ENCODE measurements around the gene MIPOL1.

MIPOL1 gene

GRCh38 chr14:37592482-37593408, 395.0 kb downstream of the MIPOL1 start:
- Histone ChIP-seq H3K9ac (ENCODE audit: low read length) (no peak overlapping the region), H3K4me3 (ENCODE audit: low read length) (peak overlapping the region; percentile 35)

GRCh38 chr14:37593511-37594237, 395.9 kb downstream of the MIPOL1 start:
- Histone ChIP-seq H3K4me3 (ENCODE audit: low read length) (peak overlapping the region; percentile 58), H3K36me3 (ENCODE audit: control insufficient read depth, insufficient read depth, low read length) (no peaks in the 10 kb centered on the region), H3K4me1 (ENCODE audit: control insufficient read depth, insufficient read depth, low read length) (peaks cover 3% of the 10 kb centered on the region), H3K27me3 (ENCODE audit: control insufficient read depth, insufficient read depth, low read length) (peaks cover 38% of the 10 kb centered on the region), H3K9ac (ENCODE audit: low read length) (no peak overlapping the region), H3K27ac (ENCODE audit: low read depth, low read length) (no peak overlapping the region)

More at GRCh38 chr14:37592482-37593408, 395.0 kb downstream of the MIPOL1 start:
- Histone ChIP-seq H3K36me3 (ENCODE audit: control insufficient read depth, insufficient read depth, low read length) (no peaks in the 10 kb centered on the region), H3K27me3 (ENCODE audit: control insufficient read depth, insufficient read depth, low read length) (peaks cover 34% of the 10 kb centered on the region), H3K4me1 (ENCODE audit: control insufficient read depth, insufficient read depth, low read length) (peaks cover 3% of the 10 kb centered on the region), H3K27ac (ENCODE audit: low read depth, low read length) (no peak overlapping the region)

- Histone ChIP-seq H3K36me3 (ENCODE audit: control insufficient read depth, insufficient read depth, low read length) (no peaks in the 10 kb centered on the region), H3K4me3 (ENCODE audit: low read length) (peak overlapping the region; percentile 58), H3K9ac (ENCODE audit: low read length) (peak overlapping the region; percentile 53), H3K27me3 (ENCODE audit: control insufficient read depth, insufficient read depth, low read length) (peaks cover 38% of the 10 kb centered on the region), H3K27ac (ENCODE audit: low read depth, low read length) (no peak overlapping the region), H3K4me1 (ENCODE audit: control insufficient read depth, insufficient read depth, low read length) (peaks cover 3% of the 10 kb centered on the region)
Observed at GRCh38 chr14:37594238-37594970, 396.7 kb downstream of the MIPOL1 start.

- Histone ChIP-seq H3K27me3 (ENCODE audit: control insufficient read depth, insufficient read depth, low read length) (peaks cover 44% of the 10 kb centered on the region), H3K27ac (ENCODE audit: low read depth, low read length) (no peak within 1 kb of the TSS), H3K4me1 (ENCODE audit: control insufficient read depth, insufficient read depth, low read length) (peaks cover 3% of the 10 kb centered on the region), H3K4me3 (ENCODE audit: low read length) (peak within 1 kb of the TSS; percentile 58), H3K9ac (ENCODE audit: low read length) (peak within 1 kb of the TSS; percentile 53), H3K36me3 (ENCODE audit: control insufficient read depth, insufficient read depth, low read length) (no peaks in the 10 kb centered on the region)
Observed at GRCh38 chr14:37594971-37595808, 397.5 kb downstream of the MIPOL1 start, which contains the start of the genes FOXA1 and TTC6. TSS of gene FOXA1 (minus strand) at chr14:37595249. CDS start at chr14:37594972, 277 bp downstream. TSS of gene TTC6 (plus strand) at chr14:37595629. CDS start at chr14:37622065, 26,436 bp downstream.

GRCh38 chr14:37595809-37596621, 398.3 kb downstream of the MIPOL1 start:
- Histone ChIP-seq H3K27me3 (ENCODE audit: control insufficient read depth, insufficient read depth, low read length) (peaks cover 44% of the 10 kb centered on the region), H3K27ac (ENCODE audit: low read depth, low read length) (no peak overlapping the region), H3K4me3 (ENCODE audit: low read length) (peak overlapping the region; percentile 55), H3K9ac (ENCODE audit: low read length) (peak overlapping the region; percentile 47), H3K4me1 (ENCODE audit: control insufficient read depth, insufficient read depth, low read length) (peaks cover 3% of the 10 kb centered on the region), H3K36me3 (ENCODE audit: control insufficient read depth, insufficient read depth, low read length) (no peaks in the 10 kb centered on the region)

- Histone ChIP-seq H3K9ac (ENCODE audit: low read length) (no peak overlapping the region), H3K27ac (ENCODE audit: low read depth, low read length) (no peak overlapping the region)
Observed at GRCh38 chr14:37596790-37597472, 399.2 kb downstream of the MIPOL1 start.

GRCh38 chr14:37597538-37597913, 399.8 kb downstream of the MIPOL1 start:
- H3K27ac ChIP-seq (ENCODE audit: low read depth, low read length): no peak overlapping the region
- H3K27me3 ChIP-seq (ENCODE audit: control insufficient read depth, insufficient read depth, low read length): peaks cover 38% of the 10 kb centered on the region
- H3K36me3 ChIP-seq (ENCODE audit: control insufficient read depth, insufficient read depth, low read length): no peaks in the 10 kb centered on the region
- H3K4me3 ChIP-seq (ENCODE audit: low read length): peak overlapping the region; percentile 59
- H3K4me1 ChIP-seq (ENCODE audit: control insufficient read depth, insufficient read depth, low read length): peaks cover 3% of the 10 kb centered on the region
- no peak overlapping the region for H3K9ac ChIP-seq (ENCODE audit: low read length)

More at GRCh38 chr14:37596790-37597472, 399.2 kb downstream of the MIPOL1 start:
- Histone ChIP-seq H3K4me3 (ENCODE audit: low read length) (no peak overlapping the region), H3K27me3 (ENCODE audit: control insufficient read depth, insufficient read depth, low read length) (peaks cover 39% of the 10 kb centered on the region), H3K36me3 (ENCODE audit: control insufficient read depth, insufficient read depth, low read length) (no peaks in the 10 kb centered on the region), H3K4me1 (ENCODE audit: control insufficient read depth, insufficient read depth, low read length) (peaks cover 3% of the 10 kb centered on the region)

- no peaks in the 10 kb centered on the region for H3K36me3 ChIP-seq (ENCODE audit: control insufficient read depth, insufficient read depth, low read length)
- H3K4me3 ChIP-seq (ENCODE audit: low read length): peak overlapping the region; percentile 59
- H3K27ac ChIP-seq (ENCODE audit: low read depth, low read length): no peak overlapping the region
- H3K4me1 ChIP-seq (ENCODE audit: control insufficient read depth, insufficient read depth, low read length): peaks cover 3% of the 10 kb centered on the region
- no peak overlapping the region for H3K9ac ChIP-seq (ENCODE audit: low read length)
- peaks cover 38% of the 10 kb centered on the region for H3K27me3 ChIP-seq (ENCODE audit: control insufficient read depth, insufficient read depth, low read length)
Observed at GRCh38 chr14:37597914-37598746, 400.4 kb downstream of the MIPOL1 start.

GRCh38 chr14:37598747-37599506, 401.2 kb downstream of the MIPOL1 start:
- H3K36me3 ChIP-seq (ENCODE audit: control insufficient read depth, insufficient read depth, low read length): no peaks in the 10 kb centered on the region
- peaks cover 40% of the 10 kb centered on the region for H3K27me3 ChIP-seq (ENCODE audit: control insufficient read depth, insufficient read depth, low read length)
- peak overlapping the region; percentile 59 for H3K4me3 ChIP-seq (ENCODE audit: low read length)
- no peak overlapping the region for H3K9ac ChIP-seq (ENCODE audit: low read length)
- no peak overlapping the region for H3K27ac ChIP-seq (ENCODE audit: low read depth, low read length)
- H3K4me1 ChIP-seq (ENCODE audit: control insufficient read depth, insufficient read depth, low read length): peaks cover 3% of the 10 kb centered on the region

All from rectal smooth muscle tissue (tissue), 1 donor.